ENCODE measurements around the gene LRRC73. TPM values are rescaled to one million over a fixed set of nuclear protein-coding genes. Genes with fewer than 3 reads are reported as not detected.
"Not testable (repeated sequence)": the region's sequence is repeated elsewhere in the genome, so short reads cannot be mapped to it uniquely, and the experiment has no call there.

Gene LRRC73, protein sequence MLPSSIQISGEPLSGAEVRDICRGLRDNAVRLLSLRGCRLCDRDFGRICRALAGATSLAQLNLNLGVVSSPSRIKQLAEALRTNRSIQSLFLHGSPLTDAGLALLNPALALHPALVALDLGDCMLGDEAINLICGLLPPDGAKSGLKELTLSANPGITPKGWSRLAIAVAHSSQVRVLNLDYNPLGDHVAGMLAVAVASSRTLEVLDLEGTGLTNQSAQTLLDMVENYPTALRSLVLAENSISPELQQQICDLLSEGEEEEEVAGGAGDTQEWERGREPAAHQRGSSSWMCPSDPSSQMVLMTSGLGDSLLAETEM
- not detected for polyA plus RNA-seq

DNA sequence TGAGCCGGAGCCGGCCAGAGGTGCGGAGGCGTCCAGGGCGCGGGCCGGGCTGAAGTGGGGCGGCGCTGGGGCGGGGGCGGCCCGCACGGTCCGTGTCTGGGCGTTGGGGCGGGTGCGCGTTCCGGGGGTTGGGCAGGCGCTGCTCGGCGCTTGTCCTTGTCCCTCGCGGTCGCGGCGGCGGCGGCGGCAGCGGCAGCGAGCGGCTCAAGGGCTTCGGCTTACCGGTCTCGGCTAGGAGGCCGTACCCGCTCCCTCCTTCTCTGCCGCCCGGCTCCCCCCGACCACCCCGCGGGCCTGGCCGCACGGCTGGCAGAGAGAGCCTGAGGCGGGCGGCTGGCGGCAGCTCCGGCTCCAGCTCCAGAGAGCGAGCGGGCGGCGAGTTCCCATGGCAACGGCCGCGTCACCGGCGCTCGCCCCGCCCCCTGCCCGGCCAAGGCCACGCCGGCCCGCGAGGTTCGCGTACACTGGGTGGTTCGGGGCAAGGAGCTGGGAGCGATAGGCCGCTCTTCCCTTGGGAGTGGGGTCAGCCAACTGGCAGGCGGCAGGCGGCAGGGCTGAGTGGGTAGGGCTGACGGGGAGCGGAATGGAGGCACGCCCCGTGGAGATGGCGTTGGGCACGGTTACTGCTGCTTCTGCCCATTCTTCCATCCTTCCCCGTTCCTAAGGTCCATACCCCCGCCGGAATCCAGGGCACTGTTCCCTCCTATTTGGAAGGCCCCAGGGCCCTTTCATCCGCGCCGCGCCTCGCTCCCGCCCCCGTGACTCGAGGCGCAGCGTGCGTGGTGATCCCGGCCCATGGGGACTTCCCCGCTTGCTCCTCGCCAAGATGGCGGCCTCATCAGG, at the start of gene LRRC73:
Gene LRRC73, minus strand, starts transcription at position 363 of the 843 bp plus-strand sequence. CDS start 561 bp downstream, outside the sequence.
- peak; percentile 80 to 85 (median 83) for DNase-seq
- peaks cover 3 to 32% (median 19%) of the 10 kb centered on the region in 3 donors for H3K36me3 Mint-ChIP-seq
- no peaks in the 10 kb centered on the region for H3K9me3 Mint-ChIP-seq
- H3K27ac Mint-ChIP-seq: peak within 1 kb of the TSS; percentile 34 to 77 (median 72)
- peaks cover 26 to 27% of the 10 kb centered on the region in 2 donors for H3K4me1 Mint-ChIP-seq
- H3K4me3 Mint-ChIP-seq: peak within 1 kb of the TSS; percentile 83 to 91 (median 86)
- peaks cover 12 to 16% (median 15%) of the 10 kb centered on the region in 3 donors for H3K27me3 Mint-ChIP-seq (ENCODE audit: low read depth in 3 of 3)

DNA sequence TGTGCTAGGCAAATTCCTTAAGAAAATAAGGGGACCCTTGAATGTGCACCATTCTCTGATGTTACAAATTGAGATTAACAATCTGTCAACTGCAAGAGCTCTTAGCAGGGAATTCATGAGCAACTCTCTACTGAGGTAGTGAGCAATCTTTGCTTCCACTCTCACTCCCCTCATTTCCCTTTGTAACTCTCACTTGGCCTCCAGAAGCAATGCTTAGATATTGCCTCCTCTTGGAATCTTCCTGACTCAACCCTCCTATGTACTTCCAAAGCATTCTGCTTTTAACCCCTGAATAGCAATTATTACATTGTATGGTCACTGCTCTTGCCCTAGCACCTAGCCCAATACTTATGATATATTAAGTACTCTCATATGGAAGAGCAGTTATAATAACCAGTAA, 49.2 kb upstream of the LRRC73 start:
- no peaks in the 10 kb centered on the region for H3K9me3 Mint-ChIP-seq
- H3K27ac Mint-ChIP-seq: no peak overlapping the region
- no peaks in the 10 kb centered on the region for H3K27me3 Mint-ChIP-seq (ENCODE audit: low read depth in 3 of 3)

DNA sequence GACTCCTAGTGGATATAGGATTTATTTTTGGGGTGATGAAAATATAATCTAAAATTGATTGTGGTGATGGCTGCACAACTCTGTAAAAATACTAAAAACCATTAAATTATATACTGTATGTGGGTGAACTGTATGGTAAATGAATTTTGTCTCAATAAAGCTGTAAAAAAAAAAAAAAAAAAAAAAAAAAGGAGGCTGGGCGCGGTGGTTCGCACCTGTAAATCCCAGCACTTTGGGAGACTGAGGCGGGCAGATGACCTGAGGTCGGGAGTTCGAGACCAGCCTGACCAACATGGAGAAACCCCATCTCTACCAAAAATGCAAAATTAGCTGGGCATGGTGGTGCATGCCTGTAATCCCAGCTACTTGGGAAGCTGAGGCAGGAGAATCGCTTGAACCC, 47.5 kb upstream of the LRRC73 start:
- not testable (repeated sequence) for H3K27me3 Mint-ChIP-seq (ENCODE audit: low read depth in 3 of 3); H3K4me1 Mint-ChIP-seq; H3K9me3 Mint-ChIP-seq; H3K4me3 Mint-ChIP-seq; DNase-seq
- Mint-ChIP-seq H3K36me3 (peaks cover 34 to 47% (median 43%) of the 10 kb centered on the region in 3 donors), H3K27ac (peak overlapping the region in 1 of 6 donors; percentile 6)

More for the DNA sequence above, 49.2 kb upstream of the LRRC73 start:
- H3K36me3 Mint-ChIP-seq: peaks cover 26 to 43% (median 32%) of the 10 kb centered on the region in 3 donors
- H3K4me3 Mint-ChIP-seq: no peak overlapping the region
- no peak for DNase-seq
- H3K4me1 Mint-ChIP-seq: no peaks in the 10 kb centered on the region

DNA sequence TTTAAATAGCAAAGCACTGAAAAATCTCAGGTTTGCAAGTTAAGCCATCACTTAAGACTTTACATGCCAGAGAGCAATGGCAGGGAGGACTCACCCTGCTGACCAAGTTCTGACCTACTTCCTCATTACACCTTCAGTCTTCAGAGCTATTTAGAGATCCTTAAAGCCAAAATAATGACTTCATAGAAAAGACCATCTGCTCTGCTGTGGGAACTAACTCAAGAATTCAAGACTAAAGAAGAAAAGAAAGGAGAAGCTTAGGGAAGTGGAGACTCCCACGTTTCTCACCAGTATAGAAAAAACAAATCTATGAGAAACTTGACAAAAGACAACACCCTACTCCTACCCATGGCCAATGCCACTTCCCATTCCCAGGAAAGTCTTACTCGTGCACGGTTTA, 37.1 kb upstream of the LRRC73 start:
- no peak overlapping the region for H3K4me3 Mint-ChIP-seq
- no peaks in the 10 kb centered on the region for H3K27me3 Mint-ChIP-seq (ENCODE audit: low read depth in 3 of 3)
- DNase-seq: no peak
- peaks cover 15 to 19% of the 10 kb centered on the region in 2 donors for H3K4me1 Mint-ChIP-seq
- no peak overlapping the region for H3K27ac Mint-ChIP-seq
- H3K36me3 Mint-ChIP-seq: peaks cover 43 to 58% (median 49%) of the 10 kb centered on the region in 3 donors
- no peaks in the 10 kb centered on the region for H3K9me3 Mint-ChIP-seq

DNA sequence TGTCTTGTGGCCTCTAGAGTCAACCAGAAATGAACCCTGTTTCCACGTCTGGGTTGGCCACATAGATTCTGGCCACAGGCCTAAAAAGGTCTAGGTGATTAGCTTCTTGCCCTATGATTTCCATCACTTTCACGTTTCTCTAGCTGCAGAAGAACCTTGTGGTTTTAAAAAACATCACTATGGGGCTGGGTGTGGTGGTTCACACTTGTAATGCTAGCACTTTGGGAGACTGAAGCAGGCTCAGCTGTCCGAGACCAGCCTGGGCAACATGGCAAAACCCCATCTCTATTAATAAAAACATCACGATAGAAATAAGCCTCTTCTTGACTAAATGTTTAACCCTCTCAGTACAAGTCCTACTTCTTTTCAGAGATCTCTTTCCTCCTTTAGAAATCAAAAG, 34.3 kb upstream of the LRRC73 start:
- H3K4me3 Mint-ChIP-seq: peak overlapping the region; percentile 5 to 73 (median 55)
- peaks cover 36 to 54% (median 39%) of the 10 kb centered on the region in 3 donors for H3K36me3 Mint-ChIP-seq
- peak overlapping the region; percentile 19 to 86 (median 77) for H3K27ac Mint-ChIP-seq
- no peaks in the 10 kb centered on the region for H3K9me3 Mint-ChIP-seq
- H3K27me3 Mint-ChIP-seq (ENCODE audit: low read depth in 3 of 3): no peaks in the 10 kb centered on the region
- H3K4me1 Mint-ChIP-seq: peaks cover 15 to 19% of the 10 kb centered on the region in 2 donors
- peak; percentile 53 to 58 (median 57) for DNase-seq

DNA sequence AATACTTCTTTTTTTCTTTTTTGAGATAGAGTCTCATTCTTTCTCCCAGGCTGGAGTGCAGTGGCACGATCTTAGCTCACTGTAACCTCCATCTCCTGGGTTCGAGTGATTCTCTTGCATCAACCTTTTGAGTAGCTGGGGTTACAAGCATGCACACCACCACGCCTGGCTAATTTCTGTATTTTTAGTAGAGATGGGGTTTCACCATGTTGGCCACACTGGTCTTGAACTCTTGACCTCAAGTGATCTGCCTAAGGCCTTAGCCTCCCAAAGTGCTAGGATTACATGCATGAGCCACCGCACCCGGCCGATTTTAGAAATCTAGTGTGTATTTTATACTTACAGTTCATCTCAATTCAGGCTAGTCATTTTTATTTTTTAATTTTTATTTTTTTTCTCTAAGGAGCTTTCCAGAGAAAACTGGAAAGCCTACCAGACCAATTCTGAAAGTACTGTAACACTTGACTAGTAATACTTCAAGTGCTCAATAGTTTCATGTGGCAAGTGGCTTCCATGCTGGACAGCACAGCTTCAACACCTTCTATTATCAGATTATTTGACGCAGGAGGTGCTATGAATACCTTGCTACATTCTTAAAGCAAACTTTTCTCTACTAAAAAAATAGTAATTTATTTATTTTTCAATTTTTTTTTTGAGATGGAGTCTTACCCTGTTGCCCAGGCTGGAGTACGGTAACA, 31.8 kb upstream of the LRRC73 start:
- Mint-ChIP-seq H3K4me3 (no peak overlapping the region), H3K27ac (no peak overlapping the region), H3K27me3 (ENCODE audit: low read depth in 3 of 3) (no peaks in the 10 kb centered on the region), H3K4me1 (peaks cover 15 to 19% of the 10 kb centered on the region in 2 donors), H3K9me3 (no peaks in the 10 kb centered on the region), H3K36me3 (peaks cover 21 to 44% (median 25%) of the 10 kb centered on the region in 3 donors)
- DNase-seq: no peak

DNA sequence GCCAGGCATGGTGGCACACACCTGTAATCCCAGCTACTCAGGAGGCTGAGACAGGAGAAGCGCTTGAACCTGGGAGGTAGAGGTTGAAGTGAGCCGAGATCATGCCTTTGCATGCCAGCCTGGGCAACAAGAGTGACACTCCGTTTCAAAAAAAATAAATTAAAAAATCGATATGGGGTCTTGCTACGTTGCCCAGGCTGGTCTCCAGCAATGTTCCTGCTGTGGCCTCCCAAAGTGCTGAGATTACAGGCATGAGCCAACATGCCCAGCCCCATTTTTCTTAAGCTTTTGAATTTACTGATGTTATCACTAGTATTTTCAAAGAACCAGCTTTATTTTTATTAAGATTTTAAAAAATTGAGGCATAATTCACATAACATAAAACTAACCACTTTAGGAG, 30.4 kb upstream of the LRRC73 start:
- Mint-ChIP-seq H3K27me3 (ENCODE audit: low read depth in 3 of 3) (no peaks in the 10 kb centered on the region), H3K4me3 (no peak overlapping the region), H3K9me3 (no peaks in the 10 kb centered on the region), H3K4me1 (peaks cover 14 to 19% of the 10 kb centered on the region in 2 donors), H3K36me3 (peaks cover 13 to 33% (median 17%) of the 10 kb centered on the region in 3 donors), H3K27ac (no peak overlapping the region)
- DNase-seq: no peak

DNA sequence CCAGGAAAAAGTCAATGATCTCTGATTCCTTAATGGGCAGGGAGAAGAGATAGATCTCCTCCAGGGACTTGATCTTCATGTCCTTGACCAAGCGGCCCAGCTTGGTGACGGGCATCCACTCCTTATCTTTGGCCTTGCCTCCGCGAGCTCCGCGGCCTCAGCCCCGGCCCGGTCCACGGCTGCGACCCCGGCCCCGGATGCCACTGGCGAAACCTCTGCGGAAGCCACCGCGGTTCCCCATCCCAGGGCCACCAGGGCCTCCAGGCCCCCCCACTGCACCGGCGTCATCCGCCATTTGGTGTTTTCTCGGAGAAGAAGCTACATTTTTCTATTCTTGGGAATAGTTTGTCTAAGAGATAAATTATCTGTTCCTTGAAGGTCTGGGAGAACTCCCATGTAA, 29.3 kb upstream of the LRRC73 start:
- H3K4me3 Mint-ChIP-seq; H3K27ac Mint-ChIP-seq; DNase-seq; H3K9me3 Mint-ChIP-seq; H3K4me1 Mint-ChIP-seq; H3K27me3 Mint-ChIP-seq (ENCODE audit: low read depth in 3 of 3): not testable (repeated sequence)
- peaks cover 13 to 33% (median 17%) of the 10 kb centered on the region in 3 donors for H3K36me3 Mint-ChIP-seq

DNA sequence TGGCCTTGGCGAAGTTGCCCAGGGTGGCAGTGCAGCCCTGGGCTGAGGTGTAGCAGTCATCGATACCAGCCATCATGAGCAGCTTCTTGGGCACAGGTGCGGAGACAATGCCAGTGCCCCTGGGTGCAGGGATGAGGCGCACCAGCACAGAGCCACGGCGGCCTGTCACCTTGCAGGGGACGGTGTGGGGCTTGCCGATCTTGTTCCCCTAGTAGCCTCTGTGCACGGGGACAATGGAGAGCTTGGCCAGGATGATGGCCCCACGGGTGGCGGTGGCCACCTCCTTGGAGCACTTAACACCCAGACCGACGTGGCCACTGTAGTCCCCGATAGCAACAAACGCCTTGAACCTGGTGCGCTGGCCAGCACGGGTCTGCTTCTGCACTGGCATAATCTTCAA, 28.8 kb upstream of the LRRC73 start:
- not testable (repeated sequence) for H3K4me3 Mint-ChIP-seq; H3K4me1 Mint-ChIP-seq; DNase-seq; H3K9me3 Mint-ChIP-seq; H3K27me3 Mint-ChIP-seq (ENCODE audit: low read depth in 3 of 3); H3K27ac Mint-ChIP-seq
- peaks cover 13 to 33% (median 17%) of the 10 kb centered on the region in 3 donors for H3K36me3 Mint-ChIP-seq

DNA sequence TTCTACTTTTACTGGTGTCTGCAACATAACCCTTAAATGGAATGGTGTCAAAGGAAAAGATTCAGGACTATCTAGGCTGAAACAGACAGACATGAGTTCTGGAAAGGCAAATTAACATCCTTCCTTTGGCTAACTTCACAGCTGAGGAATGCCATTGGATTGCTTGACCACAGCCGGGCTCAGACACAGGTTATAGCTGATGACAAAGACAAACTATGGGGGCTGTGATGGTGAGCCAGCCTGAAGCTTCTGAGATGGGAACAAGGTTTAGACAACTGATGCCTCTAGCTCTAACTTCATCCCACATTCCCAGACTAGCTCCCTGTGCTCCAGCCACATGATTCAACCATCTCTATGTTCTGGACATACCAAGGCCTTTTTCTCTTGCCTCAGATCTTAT, 22.1 kb upstream of the LRRC73 start:
- Mint-ChIP-seq H3K9me3 (no peaks in the 10 kb centered on the region), H3K27me3 (ENCODE audit: low read depth in 3 of 3) (no peaks in the 10 kb centered on the region), H3K36me3 (peaks cover 21 to 42% (median 24%) of the 10 kb centered on the region in 3 donors)

DNA sequence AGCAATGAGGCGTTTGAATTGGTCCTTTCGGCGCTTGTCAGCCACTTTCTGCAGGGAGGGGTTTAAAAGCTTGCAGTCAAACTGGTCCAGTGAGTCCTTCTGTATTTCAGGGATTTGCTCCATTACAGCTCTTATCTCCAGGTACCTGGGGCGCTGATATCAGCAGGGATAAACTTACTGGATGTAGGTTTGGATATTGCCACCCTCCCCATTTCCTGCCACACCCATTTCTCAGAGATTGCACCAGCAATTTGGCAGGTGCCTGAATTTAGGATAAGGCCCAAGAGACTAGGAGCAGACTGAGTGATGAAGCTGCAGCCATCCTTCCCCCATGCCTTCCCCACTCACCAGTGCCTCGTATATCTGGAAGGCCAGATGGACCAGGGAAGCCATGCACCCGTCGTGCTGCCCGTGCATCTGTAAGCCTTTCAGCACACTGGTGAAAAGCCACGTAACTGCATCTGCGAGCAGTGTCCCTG, 14.4 kb upstream of the LRRC73 start:
- no peak overlapping the region for H3K4me3 Mint-ChIP-seq
- peak overlapping the region in 1 of 6 donors; percentile 40 for H3K27ac Mint-ChIP-seq
- H3K4me1 Mint-ChIP-seq: no peaks in the 10 kb centered on the region
- H3K27me3 Mint-ChIP-seq (ENCODE audit: low read depth in 3 of 3): no peaks in the 10 kb centered on the region
- H3K9me3 Mint-ChIP-seq: no peaks in the 10 kb centered on the region
- peaks cover 16 to 65% (median 21%) of the 10 kb centered on the region in 3 donors for H3K36me3 Mint-ChIP-seq
- no peak for DNase-seq

More for the DNA sequence above, 22.1 kb upstream of the LRRC73 start:
- H3K4me3 Mint-ChIP-seq: no peak overlapping the region
- DNase-seq: no peak
- H3K27ac Mint-ChIP-seq: no peak overlapping the region
- H3K4me1 Mint-ChIP-seq: no peaks in the 10 kb centered on the region

DNA sequence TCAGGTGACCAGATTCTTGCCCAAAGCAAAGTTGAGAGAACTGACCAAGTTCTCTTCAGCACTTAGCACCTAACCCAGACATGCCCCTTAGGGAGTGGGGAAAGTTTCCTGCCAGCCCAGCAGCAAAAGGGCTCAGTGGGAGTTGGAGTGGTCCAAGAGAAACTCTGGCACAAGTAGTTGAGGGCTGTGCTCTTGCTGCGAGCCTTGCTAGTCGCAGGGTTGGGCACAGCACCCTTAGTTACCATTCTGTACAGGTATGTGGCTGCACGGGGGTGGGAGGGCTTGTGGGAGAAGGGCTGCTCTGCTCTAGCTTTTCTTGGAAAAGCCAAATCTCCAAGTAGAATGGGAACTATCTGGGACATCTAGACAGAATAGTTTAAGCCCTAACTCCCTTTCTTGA, 13.1 kb upstream of the LRRC73 start:
- H3K9me3 Mint-ChIP-seq: no peaks in the 10 kb centered on the region
- peaks cover 16 to 58% (median 21%) of the 10 kb centered on the region in 3 donors for H3K36me3 Mint-ChIP-seq
- no peak overlapping the region for H3K27ac Mint-ChIP-seq

DNA sequence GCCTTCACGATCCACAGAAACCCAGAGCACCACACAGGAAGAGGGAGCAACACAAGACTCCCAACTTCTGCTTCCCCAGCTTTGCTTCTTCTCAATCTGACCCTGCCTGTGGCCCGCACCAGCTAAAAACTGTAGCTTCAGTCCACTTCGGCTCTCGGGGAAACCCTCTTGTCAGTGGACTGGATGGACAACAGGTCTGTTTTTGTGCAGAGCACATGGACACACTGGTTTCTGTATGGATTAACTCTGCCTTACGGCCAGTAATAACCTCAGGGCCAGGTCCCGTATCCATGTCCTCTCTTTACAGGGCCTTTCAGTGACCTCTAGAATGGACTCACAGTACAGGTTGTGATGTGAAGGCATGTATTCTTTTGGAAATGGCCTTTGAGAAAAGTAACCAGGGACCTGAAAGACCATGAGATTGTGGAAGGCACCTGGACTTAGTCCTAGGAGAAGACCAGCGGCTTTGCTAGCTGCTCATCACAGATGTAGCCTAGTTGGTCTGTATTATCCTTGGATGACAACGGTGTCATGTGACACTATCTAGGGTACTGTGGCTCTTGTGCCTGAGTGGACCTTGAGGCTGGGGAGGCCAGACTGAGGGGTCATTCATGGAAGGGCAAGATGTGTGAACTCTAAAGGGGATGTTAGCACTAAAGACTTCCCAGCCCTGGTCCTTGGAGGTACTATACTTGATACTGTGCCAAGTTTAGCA, 12.6 kb upstream of the LRRC73 start:
- Mint-ChIP-seq H3K4me1 (no peaks in the 10 kb centered on the region), H3K9me3 (no peaks in the 10 kb centered on the region), H3K4me3 (no peak overlapping the region), H3K36me3 (peaks cover 11 to 54% (median 21%) of the 10 kb centered on the region in 3 donors), H3K27ac (no peak overlapping the region), H3K27me3 (ENCODE audit: low read depth in 3 of 3) (no peaks in the 10 kb centered on the region)
- no peak for DNase-seq

More for the DNA sequence above, 13.1 kb upstream of the LRRC73 start:
- DNase-seq: no peak
- Mint-ChIP-seq H3K4me1 (no peaks in the 10 kb centered on the region), H3K27me3 (ENCODE audit: low read depth in 3 of 3) (no peaks in the 10 kb centered on the region), H3K4me3 (no peak overlapping the region)

Measured in immature natural killer cell (primary cell).